Measurements from ENCODE around the gene ELMOD1. TPM values are rescaled to one million over a fixed set of nuclear protein-coding genes. Genes with fewer than 3 reads are reported as not detected.
A peak's percentile ranks its signal among the peaks of the same experiment; 100 is the strongest.

Gene ELMOD1
- total RNA-seq = under 1 TPM in 2 of 4 donors, not detected in 2; 0.16 to 0.27 TPM

DNA sequence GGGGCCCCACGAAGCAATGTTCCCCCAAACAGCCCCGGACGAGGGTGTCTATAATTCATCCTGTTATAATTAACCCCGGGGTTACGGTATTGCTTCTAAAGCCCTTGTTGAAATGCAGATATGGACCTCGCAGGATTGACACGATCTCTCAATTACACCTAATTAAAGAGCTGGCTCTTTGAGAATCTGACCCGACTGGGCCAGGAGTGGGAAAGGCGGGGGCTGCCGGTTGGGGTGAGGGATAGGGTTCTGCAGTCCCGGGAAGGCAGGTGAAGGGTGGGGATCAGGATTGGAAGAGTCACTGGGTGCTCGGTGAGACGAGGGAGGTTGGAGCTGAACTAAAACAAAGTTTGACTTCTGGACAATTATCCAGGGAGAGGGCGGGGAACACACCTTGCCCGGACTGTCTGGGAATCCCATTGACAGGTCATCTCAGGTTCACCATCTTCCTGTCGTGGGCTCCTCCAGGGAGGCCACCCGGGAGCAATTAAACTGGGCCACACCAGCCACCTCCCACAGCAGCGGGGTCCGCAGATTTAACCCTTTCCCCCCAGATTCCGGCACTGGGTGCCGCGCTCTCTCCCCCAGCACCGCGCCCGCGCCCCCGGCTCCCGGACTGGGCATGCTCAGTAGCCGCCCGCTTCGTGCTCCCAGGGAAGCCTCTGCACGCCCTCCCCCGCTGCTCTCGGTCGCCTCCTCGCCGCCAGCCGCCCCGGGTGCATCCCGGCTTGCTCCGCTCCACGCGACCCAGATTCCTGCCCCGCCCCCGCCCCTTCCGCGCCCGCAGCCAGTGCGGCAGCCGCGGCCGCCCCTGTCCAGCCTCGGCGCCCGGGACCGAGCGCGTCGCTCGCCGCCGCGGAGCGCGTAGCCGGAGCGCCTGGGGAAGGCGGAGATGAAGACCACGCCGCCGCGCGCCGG lies at the start of gene ELMOD1:
TSS of gene ELMOD1 (plus strand) at position 688 of the 918 bp plus-strand sequence. CDS start 27,043 bp downstream, outside the sequence.
- Histone ChIP-seq H3K9me3 (no peaks in the 10 kb centered on the region), H3K27ac (no peak within 1 kb of the TSS), H3K4me3 (peak within 1 kb of the TSS; percentile 27 to 68 (median 46)), H3K36me3 (no peaks in the 10 kb centered on the region), H3K27me3 (peaks cover 82% of the 10 kb centered on the region), H3K4me1 (peaks cover 3 to 19% (median 15%) of the 10 kb centered on the region in 4 donors)
- 4% methylated on average over 36 of the region's 74 CpGs; no CpG with 5 or more reads in 1 of the 2 donors for WGBS, 2 donors (ENCODE audit: low coverage in 1 of 2)
- peak; percentile 19 for DNase-seq
- TF ChIP-seq POLR2A (IDR thresholded peaks at IDR 0.05) (no peak), POLR2AphosphoS5 (IDR thresholded peaks at IDR 0.05) (no peak), EP300 (IDR thresholded peaks at IDR 0.05; ENCODE audit: low read depth) (no peak), CTCF (IDR thresholded peaks at IDR 0.05) (no peak)
- in situ Hi-C loops (cut with MboI; ENCODE audit: low pct_ligation_motif_present in 1 of 4, low pct_unique_long_range_greater_than_20kb in 1 of 4, low sequenced_read_pairs in 3 of 4) = loop anchor here in 2 of 4 donors (25.0 kb wide), 1 partner anchor 97 kb away; no protein-coding TSS in a partner anchor
- intact Hi-C loops (cut with DNase I; ENCODE audit: low total_unique reads) = no loop called here

DNA sequence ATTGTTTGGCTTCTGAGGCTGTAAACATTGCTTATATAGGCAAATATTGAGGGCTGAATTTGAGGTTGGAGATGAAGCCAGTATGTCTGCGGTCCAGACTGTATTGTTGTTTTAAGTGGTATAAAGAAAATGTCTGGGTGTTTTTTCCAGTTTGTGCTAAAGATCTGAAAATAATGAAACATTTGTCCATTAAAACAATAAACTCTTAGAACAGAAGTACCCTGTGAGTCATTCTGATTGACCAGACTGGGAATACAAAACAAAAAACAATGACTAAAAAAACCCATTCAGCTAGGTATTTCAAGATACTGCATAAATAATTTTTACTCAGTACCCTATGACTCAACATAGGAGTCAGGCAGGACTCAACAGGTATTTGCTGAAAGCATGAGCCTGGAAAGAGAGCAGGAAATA lies 45.8 kb upstream of the ELMOD1 start:
- WGBS, 2 donors (ENCODE audit: low coverage in 1 of 2) = 63 to 83% methylated on average over 1 of the region's 1 CpG
- H3K27ac ChIP-seq = no peak overlapping the region
- intact Hi-C loops (cut with DNase I; ENCODE audit: low total_unique reads) (no loop called here), in situ Hi-C loops (cut with MboI; ENCODE audit: low pct_ligation_motif_present in 1 of 4, low pct_unique_long_range_greater_than_20kb in 1 of 4, low sequenced_read_pairs in 3 of 4) (no loop called here)
- no peaks in the 10 kb centered on the region for H3K4me1 ChIP-seq
- H3K4me3 ChIP-seq = no peak overlapping the region
- no peaks in the 10 kb centered on the region for H3K27me3 ChIP-seq
- H3K36me3 ChIP-seq = no peaks in the 10 kb centered on the region
- DNase-seq = no peak
- H3K9me3 ChIP-seq = no peaks in the 10 kb centered on the region
- no peak for TF ChIP-seq POLR2A (IDR thresholded peaks at IDR 0.05)
- TF ChIP-seq EP300 (IDR thresholded peaks at IDR 0.05; ENCODE audit: low read depth) = no peak
- no peak for TF ChIP-seq CTCF (IDR thresholded peaks at IDR 0.05)
- TF ChIP-seq POLR2AphosphoS5 (IDR thresholded peaks at IDR 0.05) = no peak

GRCh38 chr11:107547961-107548360 lies 43.0 kb upstream of the ELMOD1 start:
- H3K9me3 ChIP-seq = no peaks in the 10 kb centered on the region
- H3K4me1 ChIP-seq = no peaks in the 10 kb centered on the region
- peaks cover 0 to 24% (median 2%) of the 10 kb centered on the region in 4 donors for H3K36me3 ChIP-seq
- intact Hi-C loops (cut with DNase I; ENCODE audit: low total_unique reads) = no loop called here
- no peak for TF ChIP-seq EP300 (IDR thresholded peaks at IDR 0.05; ENCODE audit: low read depth)
- TF ChIP-seq CTCF (IDR thresholded peaks at IDR 0.05) = no peak
- TF ChIP-seq POLR2A (IDR thresholded peaks at IDR 0.05) = no peak
- TF ChIP-seq POLR2AphosphoS5 (IDR thresholded peaks at IDR 0.05) = no peak
- DNase-seq = no peak
- WGBS, 2 donors (ENCODE audit: low coverage in 1 of 2) = 88 to 94% methylated on average over 2 to 4 of the region's 4 CpGs
- no peak overlapping the region for H3K27ac ChIP-seq
- H3K4me3 ChIP-seq = no peak overlapping the region
- no peaks in the 10 kb centered on the region for H3K27me3 ChIP-seq
- in situ Hi-C loops (cut with MboI; ENCODE audit: low pct_ligation_motif_present in 1 of 4, low pct_unique_long_range_greater_than_20kb in 1 of 4, low sequenced_read_pairs in 3 of 4) = no loop called here

DNA sequence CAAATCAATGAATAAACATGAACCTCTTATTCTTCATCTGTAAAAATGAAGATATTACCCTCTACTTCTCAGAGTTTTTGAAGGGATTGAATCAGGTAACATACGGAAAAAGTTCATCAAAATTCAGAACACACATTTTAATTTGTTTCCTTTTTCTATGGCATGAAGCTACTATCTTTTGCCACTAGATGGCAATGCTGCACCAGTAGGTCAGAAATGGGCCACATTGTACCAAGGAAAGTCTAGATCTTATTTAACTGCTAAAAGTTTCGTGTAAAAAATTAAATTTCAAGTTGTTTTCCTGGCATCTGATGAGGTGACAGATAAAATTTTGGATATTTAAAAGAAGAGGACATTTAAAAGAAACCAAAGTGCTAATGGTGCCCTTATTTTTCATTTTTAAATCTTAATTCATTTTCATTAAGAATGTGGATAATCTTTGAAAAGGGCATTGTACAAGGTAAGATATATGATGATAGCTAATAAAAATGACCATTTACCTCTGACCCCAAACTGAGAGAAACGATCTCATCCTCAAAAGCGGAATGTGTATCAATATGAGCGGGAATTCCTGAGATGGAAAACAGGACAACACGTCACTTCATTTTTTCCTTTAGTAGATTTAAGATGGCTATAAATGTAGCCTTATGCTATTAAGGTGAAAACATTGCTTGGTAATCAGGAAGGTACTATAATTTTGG lies 41.5 kb upstream of the ELMOD1 start:
- Histone ChIP-seq H3K9me3 (no peaks in the 10 kb centered on the region), H3K27ac (no peak overlapping the region), H3K4me1 (no peaks in the 10 kb centered on the region), H3K27me3 (no peaks in the 10 kb centered on the region), H3K4me3 (no peak overlapping the region), H3K36me3 (peaks cover 0 to 25% (median 5%) of the 10 kb centered on the region in 4 donors)
- no peak for TF ChIP-seq EP300 (IDR thresholded peaks at IDR 0.05; ENCODE audit: low read depth)
- TF ChIP-seq POLR2AphosphoS5 (IDR thresholded peaks at IDR 0.05) = no peak
- TF ChIP-seq POLR2A (IDR thresholded peaks at IDR 0.05) = no peak
- TF ChIP-seq CTCF (IDR thresholded peaks at IDR 0.05) = peak; percentile 70 to 85 (median 81)
- 66 to 70% methylated on average over 6 of the region's 6 CpGs for WGBS, 2 donors (ENCODE audit: low coverage in 1 of 2)
- intact Hi-C loops (cut with DNase I; ENCODE audit: low total_unique reads) (no loop called here), in situ Hi-C loops (cut with MboI; ENCODE audit: low pct_ligation_motif_present in 1 of 4, low pct_unique_long_range_greater_than_20kb in 1 of 4, low sequenced_read_pairs in 3 of 4) (no loop called here)
- DNase-seq = no peak
